ENCODE results near the gene RNF14. TPM values are rescaled to one million over a fixed set of nuclear protein-coding genes. Genes with fewer than 3 reads are reported as not detected.
"Not testable (repeated sequence)": the region's sequence is repeated elsewhere in the genome, so short reads cannot be mapped to it uniquely, and the experiment has no call there.

The RNF14 gene
- total RNA-seq, 1 donor from 2014 or later = 35.5 TPM

GRCh38 chr5:142034994-142035393, 66.1 kb downstream of the RNF14 start:
- Mint-ChIP-seq H3K36me3 (ENCODE audit: insufficient read depth) (no peaks in the 10 kb centered on the region), H3K27me3 (no peaks in the 10 kb centered on the region), H3K4me3 (ENCODE audit: low read depth) (no peak overlapping the region), H3K4me1 (ENCODE audit: low read depth) (peaks cover 17% of the 10 kb centered on the region), H3K9me3 (ENCODE audit: low read depth) (peaks cover 3% of the 10 kb centered on the region), H3K27ac (peak overlapping the region; percentile 7)
- DNase-seq (ENCODE audit: low spot score, unreplicated experiment) = no peak
- no peak for TF ChIP-seq CTCF (IDR thresholded peaks at IDR 0.05; ENCODE audit: unreplicated experiment)

GRCh38 chr5:142036918-142037317, 68.0 kb downstream of the RNF14 start:
- no peak overlapping the region for H3K27ac Mint-ChIP-seq
- no peak overlapping the region for H3K4me3 Mint-ChIP-seq (ENCODE audit: low read depth)
- no peaks in the 10 kb centered on the region for H3K27me3 Mint-ChIP-seq
- no peak for DNase-seq (ENCODE audit: low spot score, unreplicated experiment)
- H3K4me1 Mint-ChIP-seq (ENCODE audit: low read depth) = peaks cover 17% of the 10 kb centered on the region
- no peaks in the 10 kb centered on the region for H3K36me3 Mint-ChIP-seq (ENCODE audit: insufficient read depth)
- peaks cover 3% of the 10 kb centered on the region for H3K9me3 Mint-ChIP-seq (ENCODE audit: low read depth)
- TF ChIP-seq CTCF (IDR thresholded peaks at IDR 0.05; ENCODE audit: unreplicated experiment) = no peak

- H3K36me3 Mint-ChIP-seq (ENCODE audit: insufficient read depth); DNase-seq (ENCODE audit: low spot score, unreplicated experiment); H3K27ac Mint-ChIP-seq; H3K9me3 Mint-ChIP-seq (ENCODE audit: low read depth); H3K4me3 Mint-ChIP-seq (ENCODE audit: low read depth); H3K27me3 Mint-ChIP-seq: not testable (repeated sequence)
- H3K4me1 Mint-ChIP-seq (ENCODE audit: low read depth) = peaks cover 17% of the 10 kb centered on the region
These were observed 68.7 kb downstream of the RNF14 start for GRCh38 chr5:142037599-142037998.

- Mint-ChIP-seq H3K4me1 (ENCODE audit: low read depth) (peaks cover 11% of the 10 kb centered on the region), H3K27ac (no peak overlapping the region), H3K27me3 (no peaks in the 10 kb centered on the region), H3K4me3 (ENCODE audit: low read depth) (no peak overlapping the region), H3K9me3 (ENCODE audit: low read depth) (peaks cover 3% of the 10 kb centered on the region), H3K36me3 (ENCODE audit: insufficient read depth) (no peaks in the 10 kb centered on the region)
- DNase-seq (ENCODE audit: low spot score, unreplicated experiment) = no peak
- no peak for TF ChIP-seq CTCF (IDR thresholded peaks at IDR 0.05; ENCODE audit: unreplicated experiment)
These were observed 69.8 kb downstream of the RNF14 start for GRCh38 chr5:142038735-142039134.

Other genes with a start within 250 kb of the RNF14 start
- 5.5 and 6.3 TPM in 2 replicates for gene PCDH1, start 90.7 kb upstream of the RNF14 start, total RNA-seq
- 86.1 and 93.4 TPM in 2 replicates for gene DELE1, start 45.2 kb upstream of the RNF14 start, total RNA-seq
- gene PCDH12, start 10.9 kb upstream of the RNF14 start, total RNA-seq = not detected in 2 replicates
- 113 and 115 TPM in 2 replicates for gene GNPDA1, start 43.9 kb downstream of the RNF14 start, total RNA-seq
- 228 and 247 TPM in 2 replicates for gene NDFIP1, start 139.7 kb downstream of the RNF14 start, total RNA-seq